HG02840 (cell line): Measurements from ENCODE around the gene PACS1.

ENCODE experiments used
- ATAC-seq: cut with Tn5 transposase; IDR thresholded peaks from one replicate; pipeline ENCODE4 v1.9.1; 2021; ENCODE audit warnings: mild to moderate bottlenecking, moderate library complexity, moderate number of reproducible peaks; ENCODE audit not compliant: unreplicated experiment, low FRiP score

The PACS1 gene

DNA sequence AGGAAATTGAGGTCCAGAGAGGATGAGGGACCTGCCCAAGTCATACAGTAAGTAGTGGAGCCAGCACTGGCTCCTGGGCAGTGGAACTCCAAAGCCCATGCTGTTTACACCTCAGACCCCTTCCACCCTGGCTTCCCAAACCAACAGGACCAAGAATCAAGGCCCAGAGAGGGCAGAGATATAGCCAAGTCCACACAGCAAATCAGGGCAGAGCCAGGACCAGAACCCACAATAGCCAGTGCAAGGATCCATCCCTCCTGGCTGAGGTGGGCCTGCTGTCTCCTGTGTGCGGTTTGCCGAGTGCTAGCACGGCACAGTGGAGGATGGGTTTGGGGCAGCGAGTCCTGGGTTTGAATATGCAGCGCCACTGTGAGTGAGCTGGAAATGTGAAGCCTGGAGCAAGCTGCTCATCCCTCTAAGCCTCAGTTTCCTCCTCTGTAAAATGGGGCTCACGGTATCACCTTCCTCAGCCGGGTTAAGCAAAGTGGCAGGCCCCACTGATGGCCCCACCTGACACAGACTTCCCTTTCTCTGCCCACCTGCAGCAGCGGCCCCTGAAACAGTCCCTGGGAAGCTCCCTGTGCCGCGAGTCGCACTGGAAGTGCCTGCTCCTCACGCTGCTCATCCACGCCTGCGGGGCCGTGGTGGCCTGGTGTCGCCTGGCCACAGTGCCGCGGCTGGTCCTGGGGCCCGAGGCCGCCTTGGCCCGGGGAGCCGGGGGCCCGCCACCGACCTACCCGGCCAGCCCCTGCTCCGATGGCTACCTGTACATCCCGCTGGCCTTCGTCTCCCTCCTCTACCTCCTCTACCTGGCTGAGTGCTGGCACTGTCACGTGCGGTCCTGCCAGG lies 223.9 kb downstream of the PACS1 start:
- ATAC-seq, result no peak
